ENCODE results near the gene HRCT1. TPM values are rescaled to one million over a fixed set of nuclear protein-coding genes. Genes with fewer than 3 reads are reported as not detected.

The HRCT1 gene
- total RNA-seq, 4 donors from 2014 or later = 23.9 to 60.2 (median 34.3) TPM

GRCh38 chr9:35859310-35859989 lies 46.6 kb upstream of the HRCT1 start:
- peaks cover 22% of the 10 kb centered on the region for H3K27me3 ChIP-seq
- no peak for DNase-seq
- intact Hi-C loops (cut with DNase I; ENCODE audit: low total_unique reads) (no loop called here), in situ Hi-C loops (cut with MboI; ENCODE audit: low pct_ligation_motif_present in 1 of 4, low pct_unique_long_range_greater_than_20kb in 1 of 4, low sequenced_read_pairs in 3 of 4) (no loop called here)
- no peaks in the 10 kb centered on the region for H3K36me3 ChIP-seq
- no peaks in the 10 kb centered on the region for H3K9me3 ChIP-seq
- WGBS, 2 donors (ENCODE audit: low coverage in 1 of 2) = 59% methylated on average over 16 of the region's 16 CpGs; no CpG with 5 or more reads in 1 of the 2 donors
- H3K4me3 ChIP-seq = no peak overlapping the region
- TF ChIP-seq CTCF (IDR thresholded peaks at IDR 0.05) (no peak), EP300 (IDR thresholded peaks at IDR 0.05; ENCODE audit: low read depth) (no peak), POLR2AphosphoS5 (IDR thresholded peaks at IDR 0.05) (no peak), POLR2A (IDR thresholded peaks at IDR 0.05) (no peak)
- H3K4me1 ChIP-seq = no peaks in the 10 kb centered on the region
- H3K27ac ChIP-seq = no peak overlapping the region

- H3K4me3 ChIP-seq = no peak overlapping the region
- intact Hi-C loops (cut with DNase I; ENCODE audit: low total_unique reads) = no loop called here
- H3K4me1 ChIP-seq = no peaks in the 10 kb centered on the region
- TF ChIP-seq EP300 (IDR thresholded peaks at IDR 0.05; ENCODE audit: low read depth) = no peak
- TF ChIP-seq POLR2A (IDR thresholded peaks at IDR 0.05) = no peak
- no peak for TF ChIP-seq POLR2AphosphoS5 (IDR thresholded peaks at IDR 0.05)
- TF ChIP-seq CTCF (IDR thresholded peaks at IDR 0.05) = no peak
- in situ Hi-C loops (cut with MboI; ENCODE audit: low pct_ligation_motif_present in 1 of 4, low pct_unique_long_range_greater_than_20kb in 1 of 4, low sequenced_read_pairs in 3 of 4) = no loop called here
- H3K27me3 ChIP-seq = peaks cover 22% of the 10 kb centered on the region
- WGBS, 2 donors (ENCODE audit: low coverage in 1 of 2) = 20 to 36% methylated on average over 2 to 3 of the region's 3 CpGs
- no peaks in the 10 kb centered on the region for H3K36me3 ChIP-seq
- no peak overlapping the region for H3K27ac ChIP-seq
- no peaks in the 10 kb centered on the region for H3K9me3 ChIP-seq
- DNase-seq = no peak
These were observed 46.0 kb upstream of the HRCT1 start for GRCh38 chr9:35859990-35860339.

GRCh38 chr9:35861161-35861897 lies 44.7 kb upstream of the HRCT1 start:
- no peaks in the 10 kb centered on the region for H3K4me1 ChIP-seq
- H3K9me3 ChIP-seq = no peaks in the 10 kb centered on the region
- in situ Hi-C loops (cut with MboI; ENCODE audit: low pct_ligation_motif_present in 1 of 4, low pct_unique_long_range_greater_than_20kb in 1 of 4, low sequenced_read_pairs in 3 of 4) (no loop called here), intact Hi-C loops (cut with DNase I; ENCODE audit: low total_unique reads) (no loop called here)
- WGBS, 2 donors (ENCODE audit: low coverage in 1 of 2) = 58 to 64% methylated on average over 8 to 12 of the region's 12 CpGs
- H3K36me3 ChIP-seq = no peaks in the 10 kb centered on the region
- TF ChIP-seq EP300 (IDR thresholded peaks at IDR 0.05; ENCODE audit: low read depth) (no peak), CTCF (IDR thresholded peaks at IDR 0.05) (no peak), POLR2AphosphoS5 (IDR thresholded peaks at IDR 0.05) (no peak), POLR2A (IDR thresholded peaks at IDR 0.05) (no peak)
- H3K27ac ChIP-seq = no peak overlapping the region
- DNase-seq = no peak
- peaks cover 22% of the 10 kb centered on the region for H3K27me3 ChIP-seq
- no peak overlapping the region for H3K4me3 ChIP-seq

GRCh38 chr9:35862328-35862727 lies 43.7 kb upstream of the HRCT1 start:
- TF ChIP-seq POLR2A (IDR thresholded peaks at IDR 0.05) = no peak
- no peak for TF ChIP-seq EP300 (IDR thresholded peaks at IDR 0.05; ENCODE audit: low read depth)
- TF ChIP-seq POLR2AphosphoS5 (IDR thresholded peaks at IDR 0.05) = no peak
- TF ChIP-seq CTCF (IDR thresholded peaks at IDR 0.05) = no peak
- no peak for DNase-seq
- Histone ChIP-seq H3K27ac (no peak overlapping the region), H3K27me3 (peaks cover 22% of the 10 kb centered on the region), H3K36me3 (no peaks in the 10 kb centered on the region), H3K9me3 (no peaks in the 10 kb centered on the region), H3K4me3 (no peak overlapping the region), H3K4me1 (no peaks in the 10 kb centered on the region)
- intact Hi-C loops (cut with DNase I; ENCODE audit: low total_unique reads) (no loop called here), in situ Hi-C loops (cut with MboI; ENCODE audit: low pct_ligation_motif_present in 1 of 4, low pct_unique_long_range_greater_than_20kb in 1 of 4, low sequenced_read_pairs in 3 of 4) (no loop called here)
- WGBS, 2 donors (ENCODE audit: low coverage in 1 of 2) = 77% methylated on average over 4 of the region's 4 CpGs; no CpG with 5 or more reads in 1 of the 2 donors
